ENCODE data around the gene ADAM21.

- no peak for TF ChIP-seq CTCF (conservative IDR thresholded peaks at IDR 0.05)
- TF ChIP-seq ZFX (IDR thresholded peaks at IDR 0.05) = no peak
These were observed 10.3 kb upstream of the ADAM21 start for GRCh38 chr14:70441641-70442040.
